ENCODE measurements around the gene VIPR1. TPM values are rescaled to one million over a fixed set of nuclear protein-coding genes. Genes with fewer than 3 reads are reported as not detected.

The VIPR1 gene
- total RNA-seq, 4 donors from 2014 or later: 121 to 565 (median 254) TPM

GRCh38 chr3:42525736-42526345 is 23.4 kb downstream of the VIPR1 start:
- TF ChIP-seq POLR2AphosphoS5 (IDR thresholded peaks at IDR 0.05): no peak
- no peak for TF ChIP-seq POLR2A (IDR thresholded peaks at IDR 0.05)
- TF ChIP-seq CTCF (IDR thresholded peaks at IDR 0.05): no peak
- TF ChIP-seq EP300 (IDR thresholded peaks at IDR 0.05; ENCODE audit: low read depth): no peak
- no peak overlapping the region for H3K4me3 ChIP-seq
- H3K9me3 ChIP-seq: no peaks in the 10 kb centered on the region
- no peaks in the 10 kb centered on the region for H3K27me3 ChIP-seq
- H3K4me1 ChIP-seq: no peaks in the 10 kb centered on the region
- in situ Hi-C loops (cut with MboI; ENCODE audit: low pct_ligation_motif_present in 1 of 4, low pct_unique_long_range_greater_than_20kb in 1 of 4, low sequenced_read_pairs in 3 of 4) (loop anchor here in 2 of 4 donors (25.0 kb wide), 1 partner anchor 289 kb away; no protein-coding TSS in a partner anchor), intact Hi-C loops (cut with DNase I; ENCODE audit: low total_unique reads) (no loop called here)
- DNase-seq: no peak
- 96% methylated on average over 13 of the region's 13 CpGs; no CpG with 5 or more reads in 1 of the 2 donors for WGBS, 2 donors (ENCODE audit: low coverage in 1 of 2)
- H3K27ac ChIP-seq: no peak overlapping the region
- no peaks in the 10 kb centered on the region for H3K36me3 ChIP-seq

- Histone ChIP-seq H3K27me3 (no peaks in the 10 kb centered on the region), H3K27ac (no peak overlapping the region), H3K4me3 (no peak overlapping the region), H3K4me1 (no peaks in the 10 kb centered on the region), H3K36me3 (no peaks in the 10 kb centered on the region), H3K9me3 (no peaks in the 10 kb centered on the region)
- 74 to 80% methylated on average over 2 to 15 of the region's 15 CpGs for WGBS, 2 donors (ENCODE audit: low coverage in 1 of 2)
- in situ Hi-C loops (cut with MboI; ENCODE audit: low pct_ligation_motif_present in 1 of 4, low pct_unique_long_range_greater_than_20kb in 1 of 4, low sequenced_read_pairs in 3 of 4): loop anchor here in 2 of 4 donors (25.0 kb wide), 1 partner anchor 289 kb away; no protein-coding TSS in a partner anchor
- intact Hi-C loops (cut with DNase I; ENCODE audit: low total_unique reads): no loop called here
- no peak for TF ChIP-seq POLR2A (IDR thresholded peaks at IDR 0.05)
- TF ChIP-seq EP300 (IDR thresholded peaks at IDR 0.05; ENCODE audit: low read depth): no peak
- TF ChIP-seq CTCF (IDR thresholded peaks at IDR 0.05): no peak
- TF ChIP-seq POLR2AphosphoS5 (IDR thresholded peaks at IDR 0.05): no peak
- DNase-seq: no peak
These were observed 24.3 kb downstream of the VIPR1 start for GRCh38 chr3:42526616-42527367.

- 92% methylated on average over 10 of the region's 11 CpGs; no CpG with 5 or more reads in 1 of the 2 donors for WGBS, 2 donors (ENCODE audit: low coverage in 1 of 2)
- no peak for DNase-seq
- Histone ChIP-seq H3K4me3 (no peak overlapping the region), H3K36me3 (no peaks in the 10 kb centered on the region), H3K4me1 (no peaks in the 10 kb centered on the region), H3K9me3 (no peaks in the 10 kb centered on the region), H3K27ac (no peak overlapping the region), H3K27me3 (no peaks in the 10 kb centered on the region)
- in situ Hi-C loops (cut with MboI; ENCODE audit: low pct_ligation_motif_present in 1 of 4, low pct_unique_long_range_greater_than_20kb in 1 of 4, low sequenced_read_pairs in 3 of 4) (loop anchor here in 2 of 4 donors (25.0 kb wide), 1 partner anchor 290 kb away; no protein-coding TSS in a partner anchor), intact Hi-C loops (cut with DNase I; ENCODE audit: low total_unique reads) (no loop called here)
- TF ChIP-seq POLR2AphosphoS5 (IDR thresholded peaks at IDR 0.05) (no peak), POLR2A (IDR thresholded peaks at IDR 0.05) (no peak), CTCF (IDR thresholded peaks at IDR 0.05) (no peak), EP300 (IDR thresholded peaks at IDR 0.05; ENCODE audit: low read depth) (no peak)
These were observed 25.0 kb downstream of the VIPR1 start for GRCh38 chr3:42527368-42527917.

GRCh38 chr3:42529468-42529867 is 27.0 kb downstream of the VIPR1 start:
- intact Hi-C loops (cut with DNase I; ENCODE audit: low total_unique reads): no loop called here
- H3K27ac ChIP-seq: no peak overlapping the region
- in situ Hi-C loops (cut with MboI; ENCODE audit: low pct_ligation_motif_present in 1 of 4, low pct_unique_long_range_greater_than_20kb in 1 of 4, low sequenced_read_pairs in 3 of 4): loop anchor here in 2 of 4 donors (25.0 kb wide), 1 partner anchor 292 kb away; no protein-coding TSS in a partner anchor

More at GRCh38 chr3:42529468-42529867, 27.0 kb downstream of the VIPR1 start:
- Histone ChIP-seq H3K4me3 (no peak overlapping the region), H3K9me3 (no peaks in the 10 kb centered on the region), H3K27me3 (no peaks in the 10 kb centered on the region), H3K36me3 (no peaks in the 10 kb centered on the region), H3K4me1 (no peaks in the 10 kb centered on the region)
- TF ChIP-seq CTCF (IDR thresholded peaks at IDR 0.05): no peak
- no peak for TF ChIP-seq POLR2A (IDR thresholded peaks at IDR 0.05)
- no peak for TF ChIP-seq EP300 (IDR thresholded peaks at IDR 0.05; ENCODE audit: low read depth)
- TF ChIP-seq POLR2AphosphoS5 (IDR thresholded peaks at IDR 0.05): no peak
- DNase-seq: no peak
- WGBS, 2 donors (ENCODE audit: low coverage in 1 of 2): 65 to 79% methylated on average over 2 of the region's 2 CpGs
